Measurements from ENCODE around the gene SKOR1.

The SKOR1 gene

DNA sequence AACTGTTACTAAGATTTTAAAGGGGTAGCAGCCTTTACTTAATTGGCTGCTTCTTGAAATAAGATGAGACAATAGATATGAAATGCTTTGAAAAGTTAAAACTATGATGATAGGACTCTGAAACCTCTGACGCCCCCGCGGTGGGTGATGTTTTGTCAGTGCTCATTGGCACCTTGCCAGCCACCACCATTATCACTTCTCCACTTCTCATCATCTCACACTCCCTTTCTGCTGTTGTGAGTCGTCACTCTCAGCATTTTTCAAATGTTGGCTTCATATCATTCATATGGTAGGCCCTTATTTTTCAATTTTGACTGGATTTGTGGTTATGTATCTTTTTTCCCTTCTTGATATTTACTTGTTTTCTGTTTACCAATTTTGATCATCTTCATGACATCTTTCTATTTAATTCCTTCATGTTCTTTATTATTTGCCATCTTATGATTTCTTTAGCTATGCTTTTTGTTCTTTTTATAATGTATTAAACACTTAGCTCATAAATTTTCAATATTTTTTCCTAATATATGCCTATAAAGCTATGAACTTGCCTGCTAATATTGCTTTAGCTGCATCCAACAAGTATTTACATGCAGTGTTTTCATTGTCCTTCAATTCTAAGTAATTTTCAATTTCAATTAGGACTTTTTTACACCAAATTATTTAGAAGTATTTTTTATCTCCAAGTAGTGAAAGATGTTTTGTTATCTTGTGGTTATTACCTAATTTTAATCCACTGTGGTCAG lies 30.3 kb upstream of the SKOR1 start:
- no peak for DNase-seq

DNA sequence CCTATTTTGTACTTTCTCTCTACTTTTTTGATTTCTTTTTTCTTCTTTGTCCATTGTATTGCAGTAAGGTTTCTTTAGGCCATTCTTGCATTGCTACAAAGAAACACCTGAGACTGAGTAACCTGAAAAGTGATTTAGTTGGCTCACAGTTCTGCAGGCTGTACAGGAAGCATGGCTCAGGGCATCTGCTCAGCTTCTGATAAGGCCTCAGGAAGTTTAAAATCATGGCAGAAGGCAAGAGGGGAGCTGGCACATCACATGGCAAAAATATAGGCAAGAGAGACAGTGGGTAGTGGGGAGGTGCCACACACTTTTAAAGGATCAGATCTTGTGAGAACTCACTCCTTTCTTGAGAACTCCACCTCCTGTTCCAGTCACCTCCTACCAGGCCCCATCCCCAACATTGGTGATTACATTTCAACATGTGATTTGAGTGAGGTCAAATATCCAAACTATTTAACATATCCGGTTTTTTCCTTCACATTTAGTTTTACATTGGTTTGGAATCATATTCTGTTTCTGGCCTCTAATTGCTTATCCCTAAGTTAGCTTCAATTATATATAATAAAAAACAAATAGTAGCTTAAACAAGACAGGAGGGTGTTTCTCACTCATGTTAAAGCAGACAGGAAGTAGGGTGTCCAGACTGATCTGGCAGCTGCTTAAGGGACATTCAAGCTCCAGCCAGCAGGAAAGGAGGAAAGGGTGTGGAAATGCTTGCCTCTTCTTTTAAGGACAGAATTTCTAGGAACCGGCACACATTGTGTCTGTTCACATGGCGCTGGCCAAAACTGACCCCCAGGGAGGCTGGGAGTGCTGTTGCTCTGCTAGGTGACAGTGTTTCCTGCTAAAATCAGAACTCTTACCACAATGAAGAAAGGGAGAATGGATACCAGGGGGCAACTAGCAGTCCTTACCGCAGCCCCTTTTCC lies 28.8 kb upstream of the SKOR1 start:
- DNase-seq: no peak

DNA sequence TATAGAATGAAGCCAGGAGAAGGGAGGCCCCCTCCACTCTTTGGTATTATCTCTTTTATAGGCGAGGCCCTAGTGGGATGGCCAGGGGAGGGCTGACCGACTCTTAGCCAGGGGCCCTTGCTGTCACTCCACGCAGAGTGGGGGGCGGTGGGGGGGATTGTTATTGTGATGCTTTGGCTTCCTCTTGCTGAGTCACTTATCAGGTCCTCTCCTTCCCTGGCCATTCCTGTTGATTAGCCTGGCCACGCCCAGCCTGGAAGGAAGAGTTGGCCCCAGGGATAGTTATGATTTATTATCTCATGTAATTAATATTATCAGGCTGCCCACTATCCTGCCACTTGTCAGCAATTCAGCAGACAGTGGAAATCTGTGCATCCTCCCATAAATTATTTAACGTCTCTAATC lies 25.5 kb upstream of the SKOR1 start:
- DNase-seq: no peak

DNA sequence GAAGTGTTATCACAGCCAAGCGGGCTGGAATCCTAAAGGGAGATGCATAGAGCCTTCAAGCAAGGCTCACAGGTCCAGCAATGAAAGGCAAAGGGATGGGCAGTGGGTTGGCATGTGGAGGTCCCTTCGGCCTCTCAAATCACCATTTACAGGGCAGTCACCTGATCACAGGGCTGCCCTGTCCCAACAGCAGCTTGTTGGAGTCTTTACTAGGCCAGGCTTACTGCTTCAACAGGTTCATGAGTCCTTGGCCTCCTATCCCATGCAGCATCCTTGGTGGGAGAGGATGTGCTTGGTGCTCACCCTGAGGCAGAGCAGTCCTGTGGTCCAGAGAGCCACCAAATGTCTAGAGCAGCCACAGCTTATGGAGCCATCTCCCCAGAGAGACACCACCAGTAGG lies 24.2 kb upstream of the SKOR1 start:
- DNase-seq: no peak

DNA sequence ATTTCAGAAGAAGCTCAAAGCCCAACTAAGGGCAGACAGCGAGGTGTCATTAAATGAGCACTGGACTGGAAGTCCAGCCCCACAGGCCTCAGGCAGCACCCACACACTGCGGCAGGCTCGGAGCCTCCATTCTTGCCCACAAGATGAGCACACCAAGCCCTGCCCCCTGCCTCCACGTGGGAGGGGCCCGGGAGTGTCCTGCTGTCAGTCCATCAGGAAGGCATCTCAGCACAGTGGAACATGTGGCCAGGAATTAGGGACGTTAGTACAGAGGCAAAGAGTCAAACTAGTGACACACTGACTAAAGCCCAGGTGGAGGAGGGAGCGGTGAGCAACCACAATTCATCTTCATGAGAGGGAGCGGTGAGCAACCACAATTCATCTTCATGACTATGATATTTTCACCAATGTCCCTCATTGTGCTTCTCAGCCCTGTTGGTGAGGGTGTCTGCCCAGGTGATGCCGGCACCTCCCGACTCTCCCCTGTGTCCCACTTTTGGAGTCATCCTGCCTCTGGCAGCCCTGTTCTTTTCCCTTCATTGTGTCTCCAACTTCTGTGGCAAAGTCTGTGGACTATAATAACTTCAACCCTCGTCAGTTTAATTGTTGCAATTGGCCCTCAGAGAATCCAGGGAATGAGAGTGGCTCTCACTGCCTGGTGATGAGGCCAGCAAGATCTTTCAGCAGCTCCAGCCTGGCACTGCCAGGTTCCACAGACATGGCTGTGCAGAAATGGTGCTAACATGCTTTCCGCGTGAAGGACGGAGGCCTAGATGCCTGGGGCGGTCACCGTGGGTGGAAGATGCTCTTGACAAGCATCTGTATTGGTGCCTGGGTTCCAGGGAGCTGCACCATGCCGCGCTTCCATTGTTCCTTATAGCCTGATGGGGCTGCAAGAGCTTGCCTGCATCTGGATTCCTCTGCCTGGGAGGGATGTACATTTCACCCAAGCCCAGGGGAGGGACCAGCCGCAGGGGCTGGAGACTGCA lies 23.1 kb upstream of the SKOR1 start:
- DNase-seq: no peak

DNA sequence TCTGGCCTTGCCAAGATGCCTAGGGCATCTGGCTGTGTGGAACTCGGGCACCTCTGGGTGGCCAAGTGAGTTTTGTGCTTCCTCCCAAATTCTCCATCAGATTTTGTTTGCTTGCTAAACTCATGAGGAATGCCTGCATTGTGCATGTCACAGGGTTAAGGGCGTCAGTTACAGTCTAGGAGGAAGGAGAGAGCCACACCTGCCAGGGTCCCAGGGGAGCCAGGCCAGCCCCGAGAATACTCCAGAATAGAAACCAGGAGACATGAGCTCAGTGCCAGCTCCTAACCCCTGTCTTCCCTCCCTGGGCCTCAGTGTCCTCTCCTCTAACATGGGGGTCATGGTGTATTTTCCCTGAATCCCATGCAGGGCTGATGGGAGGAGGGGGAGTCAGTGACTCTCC lies 22.0 kb upstream of the SKOR1 start:
- no peak for DNase-seq

DNA sequence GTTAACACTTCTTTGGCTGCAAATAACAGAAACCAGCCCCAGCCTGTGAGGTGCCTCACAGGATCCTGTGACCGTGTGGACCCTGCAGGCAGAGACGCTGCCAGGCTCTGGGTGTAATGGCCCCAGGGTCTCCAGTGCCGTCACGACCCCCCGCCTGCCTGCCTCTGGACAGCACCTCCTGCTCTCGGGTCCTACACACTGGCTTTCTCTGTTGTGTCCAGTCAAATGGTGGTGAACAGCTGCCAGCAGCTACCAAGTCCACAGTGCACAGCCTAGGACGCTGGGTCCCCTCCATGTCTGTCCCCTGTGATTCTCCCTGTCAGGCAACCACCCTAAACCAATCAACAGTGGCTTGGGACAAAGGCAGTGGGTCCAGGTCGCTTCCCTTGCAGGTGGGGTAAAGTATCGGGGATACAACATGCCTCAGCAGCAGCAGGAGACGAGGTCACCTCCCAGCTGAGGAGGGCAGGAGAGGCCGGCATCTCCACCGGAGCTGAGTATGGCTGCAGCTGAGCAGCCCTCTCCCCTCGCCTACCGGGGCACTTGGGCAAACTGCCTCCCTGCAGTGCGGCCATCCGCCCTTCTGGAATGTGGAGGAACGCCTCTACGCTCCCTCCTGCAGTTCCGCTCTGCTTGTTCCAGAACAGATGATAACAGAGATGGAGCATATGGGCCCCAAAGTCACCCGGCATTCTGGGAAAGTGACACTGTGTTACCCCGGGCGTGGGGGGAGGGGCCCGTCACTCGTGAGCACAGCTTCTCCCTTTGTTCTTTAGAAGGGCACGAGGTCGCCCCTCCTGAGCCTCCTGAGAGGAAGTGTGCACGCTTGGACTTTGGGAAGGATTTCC lies 21.1 kb upstream of the SKOR1 start:
- no peak for DNase-seq

DNA sequence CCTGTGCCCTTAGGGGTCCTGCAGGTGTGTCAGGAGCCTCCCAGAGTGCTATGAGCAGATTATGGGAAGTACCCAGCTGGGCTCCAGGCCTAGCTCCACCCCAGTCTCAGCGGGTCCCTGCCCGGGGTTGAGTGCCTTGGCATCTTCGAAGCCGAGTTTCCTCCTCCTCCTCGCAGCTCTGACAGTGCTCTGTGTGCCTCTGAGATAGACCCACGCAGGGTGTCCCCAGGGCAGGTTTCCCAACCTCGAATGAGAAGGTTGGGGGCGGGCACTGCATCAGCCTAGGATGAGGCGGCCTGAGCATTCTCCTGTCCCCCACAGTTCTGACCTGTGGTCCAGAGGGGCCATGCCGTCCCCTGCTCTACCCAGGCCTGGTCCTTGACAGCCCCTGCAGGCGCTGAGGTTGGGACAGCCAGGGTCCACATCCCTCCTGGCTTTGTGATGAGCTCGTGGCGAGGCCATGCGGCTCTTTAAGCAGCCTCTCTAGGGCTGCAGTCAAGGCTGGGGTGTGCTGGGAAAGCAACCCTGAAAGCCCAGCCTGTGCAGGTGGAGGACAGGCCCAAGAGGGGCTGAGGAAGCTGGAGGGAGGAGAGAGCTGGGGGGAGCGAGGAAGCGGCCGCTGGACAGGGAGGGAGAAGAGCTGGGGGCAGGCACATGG lies 20.2 kb upstream of the SKOR1 start:
- no peak for DNase-seq

DNA sequence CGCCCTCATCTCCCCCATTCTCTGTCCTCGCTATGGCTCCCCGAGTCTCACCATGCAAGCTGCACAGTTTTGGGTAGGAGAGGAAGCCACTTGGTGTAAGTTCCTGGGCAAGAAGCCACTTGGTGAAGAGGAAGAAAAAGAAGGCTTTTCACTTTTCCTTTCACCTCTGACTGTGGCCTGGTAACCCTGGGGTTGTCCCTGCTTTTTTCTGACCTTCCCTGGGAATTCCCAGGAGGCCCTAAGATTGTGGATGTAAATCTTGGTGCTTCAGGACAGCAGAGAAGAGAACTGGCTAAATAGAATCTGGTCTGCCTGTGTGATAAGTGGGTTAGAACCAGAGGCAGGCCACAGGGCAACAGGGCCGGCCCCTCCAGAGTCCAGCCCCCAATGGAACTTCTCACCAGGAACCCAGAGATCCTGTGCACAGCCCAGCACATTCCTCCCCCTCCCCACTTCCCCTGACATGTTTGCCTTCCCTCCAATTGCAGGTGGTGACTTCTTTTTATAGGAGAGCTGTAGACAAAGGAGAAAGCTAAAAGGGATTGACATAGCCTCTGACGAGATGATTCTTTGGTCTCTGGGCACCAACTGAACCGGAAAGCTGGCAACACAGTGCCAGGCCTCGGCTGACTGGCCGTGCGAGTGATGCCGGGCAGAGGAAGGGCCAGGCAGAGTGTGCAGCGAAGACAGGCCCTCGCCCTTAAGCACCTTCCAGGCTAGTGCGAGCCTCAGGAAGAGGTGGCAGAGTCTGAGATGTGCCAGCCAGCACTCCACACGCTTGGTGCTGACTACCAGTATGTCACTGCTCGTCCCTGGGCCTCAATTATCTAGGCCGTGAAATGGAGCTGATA lies 19.4 kb upstream of the SKOR1 start:
- DNase-seq: no peak

DNA sequence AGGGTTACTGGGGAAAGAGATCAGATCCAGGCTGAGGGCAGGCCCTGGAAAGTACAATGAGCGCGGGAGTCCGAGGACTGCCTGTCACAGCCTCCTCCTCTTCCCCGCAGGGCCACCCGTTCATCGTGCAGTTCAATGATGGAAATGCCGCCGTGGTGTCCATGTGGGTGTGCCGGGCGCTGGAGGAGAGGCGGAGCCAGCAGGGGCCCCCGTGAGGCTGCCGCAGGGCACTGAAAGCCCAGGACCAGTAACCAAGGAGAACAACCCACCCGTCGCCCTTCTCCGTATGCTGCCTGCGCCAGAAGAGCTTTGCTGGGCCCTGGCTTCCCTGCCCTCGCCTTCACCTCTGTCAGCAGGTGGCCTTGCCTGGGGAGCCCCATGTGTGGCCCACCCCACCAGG lies 18.8 kb upstream of the SKOR1 start:
- no peak for DNase-seq

DNA sequence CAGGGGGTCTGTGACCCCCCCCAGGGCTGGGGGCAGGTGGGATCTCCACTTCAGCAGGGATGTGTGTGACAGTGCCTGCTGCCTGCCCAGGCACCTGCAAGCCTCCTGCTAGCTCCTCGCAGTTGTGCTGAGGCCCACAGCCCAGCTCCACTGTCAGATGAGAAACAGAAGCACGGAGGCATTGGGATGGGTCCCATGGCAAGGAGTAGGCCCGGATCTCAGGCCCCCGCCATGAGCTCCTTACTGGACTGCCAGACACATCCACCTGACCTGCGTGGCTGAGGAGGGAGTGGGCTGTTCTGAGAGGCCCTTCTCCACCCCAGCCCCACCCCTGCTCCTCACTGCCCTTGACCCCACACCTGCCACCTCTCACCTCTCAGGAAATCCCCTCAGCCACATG lies 18.2 kb upstream of the SKOR1 start:
- DNase-seq: no peak

DNA sequence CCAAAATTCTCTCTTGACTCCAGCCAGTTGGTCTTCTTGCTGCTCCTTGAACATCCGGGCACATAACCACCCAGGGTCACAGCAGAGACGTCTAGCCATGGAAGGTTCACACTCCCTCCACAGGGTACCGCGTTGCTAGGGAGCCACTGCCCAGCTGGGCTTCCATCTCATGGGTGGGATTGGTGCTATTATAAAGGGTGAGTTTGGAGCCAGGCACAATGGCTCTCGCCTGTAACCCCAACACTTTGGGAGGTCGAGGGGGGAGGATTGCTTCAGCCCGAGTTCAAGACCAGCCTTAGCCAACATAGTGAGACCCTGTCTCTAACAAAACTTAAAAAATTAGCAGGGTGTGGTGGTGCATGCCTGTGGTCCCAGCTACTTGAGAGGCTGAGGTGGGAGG lies 17.5 kb upstream of the SKOR1 start:
- DNase-seq: no peak

DNA sequence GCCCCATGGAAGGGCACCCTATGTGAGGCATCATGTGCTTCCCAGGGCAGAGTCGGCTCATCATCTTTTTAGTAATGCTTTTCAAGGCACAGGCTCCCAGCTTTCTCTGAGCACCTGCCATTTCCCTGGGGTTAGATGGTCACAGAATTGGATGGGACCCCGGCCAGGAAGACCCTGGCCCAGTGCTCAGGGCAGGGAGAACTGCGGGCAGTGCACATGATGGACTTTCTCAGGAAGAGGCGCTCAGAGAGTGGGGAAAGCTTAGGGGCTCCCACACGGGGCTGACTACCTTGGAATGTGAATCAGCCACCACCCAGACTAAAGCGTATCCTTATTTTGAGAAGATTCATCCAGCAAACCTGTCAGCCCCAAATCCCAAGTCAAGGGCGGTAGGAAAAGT lies 16.5 kb upstream of the SKOR1 start:
- no peak for DNase-seq

DNA sequence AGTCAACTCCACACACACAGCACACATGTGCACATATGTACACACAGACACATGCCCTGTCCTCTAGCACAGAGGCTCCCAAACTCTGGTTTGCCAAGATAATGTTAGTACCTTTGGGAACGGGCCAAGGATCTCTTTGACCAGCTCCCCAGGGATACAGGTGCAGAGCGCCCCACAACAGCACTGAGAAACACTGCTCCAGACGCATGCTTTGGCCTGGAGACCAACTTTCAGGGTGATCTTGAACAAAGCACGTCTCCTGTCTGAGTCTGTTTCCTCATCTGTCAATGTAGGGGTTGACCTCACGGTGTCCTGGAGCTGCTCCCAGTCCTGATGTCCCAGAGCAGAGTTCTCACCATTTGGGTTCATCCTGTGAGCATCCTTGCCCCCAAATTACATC lies 15.9 kb upstream of the SKOR1 start:
- DNase-seq: no peak

DNA sequence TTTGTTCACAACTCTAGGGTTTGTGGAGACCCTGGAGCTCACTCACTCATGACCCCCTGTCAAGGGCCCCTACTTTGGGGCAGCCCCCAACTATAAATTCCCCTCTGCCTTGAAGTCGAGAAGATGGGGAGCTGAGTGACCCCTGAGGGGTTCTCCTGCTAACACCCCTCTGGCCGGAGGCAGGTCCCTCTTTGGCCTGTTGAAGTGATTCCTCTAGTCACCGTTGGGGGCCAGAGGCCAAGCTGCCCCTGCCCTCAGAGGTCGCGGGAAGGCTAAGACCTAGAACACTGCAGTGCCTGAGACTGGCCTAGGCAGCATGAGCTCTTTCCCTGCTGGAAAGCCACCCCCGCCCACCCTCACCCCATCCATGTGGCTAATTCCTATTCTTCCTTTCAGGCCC lies 15.4 kb upstream of the SKOR1 start:
- DNase-seq: no peak

DNA sequence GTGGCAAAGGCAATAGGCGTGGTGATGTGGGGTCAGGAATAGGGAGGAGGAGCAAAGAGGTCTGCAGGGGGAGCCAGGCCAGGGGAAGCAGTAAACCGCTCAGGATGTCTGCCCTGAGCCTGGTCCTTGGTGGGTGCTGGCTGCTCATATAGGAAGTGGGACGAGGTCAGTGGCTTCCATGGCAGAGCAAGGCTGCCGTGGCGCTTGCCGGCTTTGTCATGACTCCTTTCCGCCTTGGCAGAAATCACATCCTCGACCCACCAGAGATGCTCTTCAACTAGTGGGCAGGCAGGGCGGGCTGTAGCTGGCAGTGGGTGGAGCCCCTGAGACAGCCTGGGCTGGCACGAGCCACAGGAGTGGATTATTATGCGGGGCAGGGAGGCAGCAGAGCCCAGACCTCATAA lies 13.1 kb upstream of the SKOR1 start:
- DNase-seq: no peak

DNA sequence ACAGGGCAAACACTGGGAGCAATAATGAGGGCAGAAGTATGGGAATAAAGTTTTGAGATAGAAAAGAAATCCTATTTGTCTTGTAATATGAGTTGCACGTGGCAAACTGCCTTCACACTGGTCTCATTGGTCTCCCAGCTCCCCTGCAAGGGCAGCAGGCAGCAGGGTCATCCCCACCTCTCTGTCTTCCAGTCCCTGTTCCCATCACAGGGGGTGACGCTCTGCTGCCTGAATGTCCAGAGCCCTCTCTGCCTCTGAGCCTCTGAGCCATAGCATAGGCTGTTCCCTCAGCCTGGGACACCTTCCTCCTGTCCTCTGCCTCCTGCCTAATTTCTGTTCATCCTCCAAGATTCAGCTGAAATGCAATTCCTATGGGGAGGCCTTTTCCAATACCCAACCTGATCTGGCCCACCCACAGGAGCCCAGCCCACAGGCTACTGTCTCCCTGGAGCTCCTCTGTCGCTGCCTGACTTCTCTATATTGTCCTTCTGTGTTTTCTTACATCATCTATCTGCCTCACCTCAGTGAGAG lies 12.1 kb upstream of the SKOR1 start:
- DNase-seq: no peak

DNA sequence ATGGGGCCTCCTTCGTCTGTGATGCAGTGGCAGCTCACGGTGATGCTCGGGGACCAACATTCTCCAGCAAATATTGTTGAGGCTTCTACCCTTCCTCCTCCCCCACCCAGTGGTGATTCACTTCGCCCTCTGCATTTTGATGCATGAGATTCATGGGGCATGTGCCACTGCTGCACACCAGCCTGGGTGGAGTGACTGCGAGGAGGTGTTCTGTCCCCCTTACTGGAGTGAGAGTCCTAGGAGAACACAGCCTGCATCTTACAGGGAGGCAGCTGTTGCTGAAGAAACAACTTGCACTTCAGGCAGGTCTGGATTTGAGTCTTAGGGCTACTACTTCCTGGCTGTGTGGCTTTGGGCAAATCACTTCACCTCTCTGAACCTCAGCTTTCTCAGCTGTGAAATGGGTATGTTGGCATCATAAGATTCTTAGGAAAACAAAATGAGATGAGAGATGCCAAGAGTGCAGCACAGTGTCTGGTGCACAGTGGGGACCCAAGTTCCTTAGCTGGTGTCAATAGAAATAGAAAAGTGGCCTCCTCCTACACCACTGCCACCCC lies 10.2 kb upstream of the SKOR1 start:
- no peak for DNase-seq

DNA sequence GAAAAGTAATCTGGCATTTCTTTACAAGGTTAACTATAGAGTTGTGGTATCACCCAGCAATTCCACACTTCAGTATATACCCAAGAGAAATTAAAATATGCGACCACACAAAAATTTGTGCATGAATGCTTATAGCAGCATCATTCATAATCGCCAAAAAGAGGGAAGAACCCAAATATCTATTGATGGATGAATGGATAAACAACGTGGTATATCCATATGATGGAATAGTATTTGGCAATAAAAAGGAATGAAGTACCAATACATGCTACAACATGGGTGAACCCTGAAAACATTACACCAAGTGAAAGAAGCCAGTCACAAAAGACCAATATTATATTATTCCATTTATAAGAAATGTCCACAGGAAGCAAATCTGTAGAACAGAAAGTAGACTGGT lies 8.6 kb upstream of the SKOR1 start:
- no peak for DNase-seq

DNA sequence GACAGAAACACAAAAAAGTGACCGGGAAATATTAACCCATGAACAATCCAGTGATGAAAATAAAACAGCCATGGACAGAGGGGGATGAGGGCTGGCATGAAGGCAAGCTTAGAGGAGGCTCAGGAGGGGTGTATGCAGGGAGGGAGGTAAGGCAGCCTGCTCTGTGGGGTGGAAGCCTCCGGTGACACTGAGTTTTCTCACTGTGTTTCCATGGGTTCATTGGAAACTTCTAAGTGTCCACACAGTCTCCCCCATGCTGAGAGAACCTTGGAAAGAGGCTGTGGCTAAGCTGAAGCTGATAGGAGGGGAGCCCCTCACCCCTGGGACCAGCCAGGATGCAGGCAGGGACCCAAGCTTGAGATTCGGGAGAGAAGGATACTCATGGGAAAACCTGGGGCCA lies 6.8 kb upstream of the SKOR1 start:
- no peak for DNase-seq

All from KG1 (cell line).